Caco-2 (cell line): ENCODE results near the gene LEMD3. TPM values are rescaled to one million over a fixed set of nuclear protein-coding genes. Genes with fewer than 3 reads are reported as not detected.

Experiments used
- BruUV-seq: library from RNA; stranded (reverse); fragments of 400-500 nt; replicated peaks from 2 replicates; lab custom pipeline; 2021; lab: Mats Ljungman, UMichigan
- CTCF ChIA-PET: fragments of 300-600 bp; sonication (Branson Sonifier 250); formaldehyde crosslinking; loops from one replicate; lab custom pipeline; 2022; ENCODE audit warnings: antibody characterized with exemption; lab: Charles Lee
- POLR2A ChIA-PET: fragments of 300-600 bp; sonication (Branson Sonifier 250); formaldehyde crosslinking; loops from one replicate; lab custom pipeline; 2022; ENCODE audit warnings: antibody characterized with exemption; lab: Charles Lee
- DNase-seq, 2 experiments: peaks; one replicate each; pipeline versions ENCODE4 v3.0.0 to v3.0.0-alpha.2; 2020 to 2022
- H3K27me3 ChIP-seq: replicated peaks from 2 replicates; pipeline ENCODE4 v1.6.0; 2011; ENCODE audit warnings: low read length; ENCODE audit not compliant: control insufficient read depth, insufficient read depth
- H3K36me3 ChIP-seq: 2 replicates; pipeline ENCODE4 v1.5.1; 2011; ENCODE audit warnings: low read length; ENCODE audit not compliant: control insufficient read depth, insufficient read depth
- H3K4me1 ChIP-seq: fragments of 250-450 bp; sonication (Bioruptor Pico); 2 replicates; pipeline ENCODE4 v1.5.1; 2020; ENCODE audit warnings: mild to moderate bottlenecking
- H3K4me3 ChIP-seq: 2 replicates; pipeline ENCODE4 v1.5.1; 2011; ENCODE audit warnings: low read depth, mild to moderate bottlenecking, control low read depth, low read length
- H3K9me3 ChIP-seq: fragments of 250-450 bp; sonication (Bioruptor Pico); 2 replicates; pipeline ENCODE4 v1.5.1; 2020; ENCODE audit warnings: mild to moderate bottlenecking, moderate library complexity
- H3K27ac Mint-ChIP-seq: one replicate; pipeline ENCODE4 v1.8.0; 2022; ENCODE audit warnings: mixed read lengths; ENCODE audit not compliant: unreplicated experiment
- H3K27me3 Mint-ChIP-seq: one replicate; pipeline ENCODE4 v1.8.0; 2022; ENCODE audit warnings: mixed read lengths; ENCODE audit not compliant: insufficient read depth, unreplicated experiment
- H3K36me3 Mint-ChIP-seq: one replicate; pipeline ENCODE4 v1.8.0; 2022; ENCODE audit warnings: mild to moderate bottlenecking, mixed read lengths; ENCODE audit not compliant: insufficient read depth, unreplicated experiment
- H3K4me1 Mint-ChIP-seq: one replicate; pipeline ENCODE4 v1.8.0; 2022; ENCODE audit warnings: low read depth, mixed read lengths; ENCODE audit not compliant: unreplicated experiment
- H3K4me3 Mint-ChIP-seq: one replicate; pipeline ENCODE4 v1.8.0; 2022; ENCODE audit warnings: mild to moderate bottlenecking, moderate library complexity, mixed read lengths; ENCODE audit not compliant: unreplicated experiment
- H3K9me3 Mint-ChIP-seq: one replicate; pipeline ENCODE4 v1.8.0; 2022; ENCODE audit warnings: mixed read lengths; ENCODE audit not compliant: unreplicated experiment
- CTCF ChIP-seq, 2 experiments: fragments of 200-600 bp in 1 of 2; IDR thresholded peaks; 1 replicate in 1 of 2; 2 replicates in 1 of 2; pipeline versions ENCODE4 v1.5.1 to v1.8.0; 2011 to 2022; ENCODE audit warnings: antibody characterized with exemption in 1 of 2, control low read depth in 1 of 2, inconsistent platforms in 1 of 2, low read depth in 1 of 2, low read length in 1 of 2, mild to moderate bottlenecking in 1 of 2, moderate library complexity in 1 of 2; ENCODE audit not compliant: insufficient read depth in 1 of 2, severe bottlenecking in 1 of 2, unreplicated experiment in 1 of 2
- intact Hi-C: fragments of 100-400 bp; cut with micrococcal nuclease; formaldehyde crosslinking; loops from one replicate; pipeline ENCODE4 v1.10.0; 2022; ENCODE audit not compliant: unreplicated experiment
- total RNA-seq: library from RNA; stranded (reverse); gene quantifications from 2 replicates; pipeline ENCODE4 v1.2.3, GENCODE V29; 2022

Gene LEMD3
- total RNA-seq, 1 experiment from 2014 or later = 35.8 TPM

DNA sequence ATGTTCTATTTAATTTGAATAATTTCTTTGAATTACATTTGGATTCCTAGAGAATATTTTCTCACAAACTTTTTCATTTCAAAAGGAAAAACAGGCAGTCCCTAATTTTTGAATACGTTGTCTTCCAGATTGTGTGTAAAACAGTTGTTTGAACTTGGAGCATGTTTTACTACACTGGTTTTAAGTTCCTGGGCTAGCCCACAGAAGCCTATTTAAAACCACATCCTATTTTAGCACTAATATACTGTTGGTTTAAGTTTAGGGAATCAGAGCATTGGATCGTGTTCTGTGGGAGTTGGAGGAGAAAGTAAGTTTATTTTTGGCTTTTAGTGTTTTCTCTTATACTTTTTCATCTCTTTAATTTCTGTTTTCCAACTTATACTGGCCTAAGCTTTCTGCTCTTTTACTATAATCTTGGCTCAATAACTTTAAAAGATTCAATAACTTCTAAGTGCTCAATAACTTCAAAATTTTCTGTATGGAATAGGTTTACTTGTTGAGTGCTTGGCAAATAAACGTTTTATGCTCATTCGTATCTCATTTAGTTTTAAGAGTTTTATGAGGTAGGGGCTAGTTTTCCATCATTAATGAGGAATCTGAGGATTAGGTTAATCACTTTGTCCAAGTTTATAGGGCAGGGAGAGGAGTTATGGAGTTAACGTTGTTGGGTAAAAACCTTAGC, 14.9 kb downstream of the LEMD3 start:
- DNase-seq = no peak
- no TSS peak for BruUV-seq
- Histone ChIP-seq H3K36me3 (no peaks in the 10 kb centered on the region), H3K4me1 (peaks cover 52% of the 10 kb centered on the region), H3K27me3 (no peaks in the 10 kb centered on the region), H3K4me3 (no peak overlapping the region), H3K9me3 (no peaks in the 10 kb centered on the region)
- intact Hi-C loops = no loop called here
- TF ChIP-seq CTCF (IDR thresholded peaks at IDR 0.05; ENCODE audit: insufficient read depth in 1 of 2, low read depth in 1 of 2, low read length in 1 of 2, severe bottlenecking in 1 of 2, unreplicated experiment in 1 of 2) = no peak
- CTCF ChIA-PET = no interaction called here
- Mint-ChIP-seq H3K9me3 (no peaks in the 10 kb centered on the region), H3K36me3 (peaks cover 13% of the 10 kb centered on the region), H3K4me3 (no peak overlapping the region), H3K27me3 (no peaks in the 10 kb centered on the region), H3K4me1 (peaks cover 39% of the 10 kb centered on the region), H3K27ac (no peak overlapping the region)
- POLR2A ChIA-PET = interaction anchor here (0.6 kb wide), 1 partner anchor 15 kb away, joined by 3 read pairs; the partner anchor contains the start of gene LEMD3

- TF ChIP-seq CTCF (IDR thresholded peaks at IDR 0.05; ENCODE audit: insufficient read depth in 1 of 2, low read depth in 1 of 2, low read length in 1 of 2, severe bottlenecking in 1 of 2, unreplicated experiment in 1 of 2) = no peak
- peaks cover 52% of the 10 kb centered on the region for H3K4me1 ChIP-seq
- no peaks in the 10 kb centered on the region for H3K27me3 ChIP-seq
- peaks cover 39% of the 10 kb centered on the region for H3K4me1 Mint-ChIP-seq
- no peaks in the 10 kb centered on the region for H3K9me3 ChIP-seq
- ChIA-PET POLR2A (interaction anchor here (0.6 kb wide), 1 partner anchor 16 kb away, joined by 3 read pairs; the partner anchor contains the start of gene LEMD3), CTCF (no interaction called here)
- no peak for DNase-seq
- BruUV-seq = no TSS peak
- peaks cover 13% of the 10 kb centered on the region for H3K36me3 Mint-ChIP-seq
- H3K4me3 Mint-ChIP-seq = no peak overlapping the region
- H3K9me3 Mint-ChIP-seq = no peaks in the 10 kb centered on the region
- intact Hi-C loops = no loop called here
- H3K36me3 ChIP-seq = no peaks in the 10 kb centered on the region
- H3K27me3 Mint-ChIP-seq = no peaks in the 10 kb centered on the region
- H3K27ac Mint-ChIP-seq = no peak overlapping the region
- H3K4me3 ChIP-seq = no peak overlapping the region
Observed at GRCh38 chr12:65184858-65185229, 15.5 kb downstream of the LEMD3 start.

DNA sequence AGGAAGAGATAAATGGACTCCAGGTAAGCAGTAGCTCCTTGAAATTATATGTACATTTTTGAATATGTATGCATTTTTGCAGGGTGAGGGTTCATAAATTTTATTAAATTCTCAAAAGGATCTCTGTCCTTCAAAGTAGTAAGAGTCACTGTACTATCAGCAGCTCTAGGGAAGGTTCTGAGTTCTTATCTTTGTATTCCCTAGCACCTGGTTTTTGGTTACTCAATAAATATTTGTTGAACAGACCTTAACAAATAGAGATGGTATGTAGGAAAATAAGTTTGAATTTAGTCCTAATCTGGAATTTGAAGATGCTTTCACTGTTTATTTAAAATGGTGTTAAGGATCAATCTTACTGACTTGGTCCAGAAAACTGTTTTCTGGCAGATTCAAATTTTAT, 18.3 kb downstream of the LEMD3 start:
- Histone ChIP-seq H3K4me3 (no peak overlapping the region), H3K36me3 (no peaks in the 10 kb centered on the region), H3K4me1 (peaks cover 32% of the 10 kb centered on the region), H3K27me3 (no peaks in the 10 kb centered on the region), H3K9me3 (no peaks in the 10 kb centered on the region)
- BruUV-seq = no TSS peak
- ChIA-PET POLR2A (interaction anchor here (1.5 kb wide), 1 partner anchor 19 kb away, joined by 9 read pairs; the partner anchor contains the start of gene LEMD3), CTCF (no interaction called here)
- H3K4me3 Mint-ChIP-seq = no peak overlapping the region
- peaks cover 9% of the 10 kb centered on the region for H3K36me3 Mint-ChIP-seq
- no peaks in the 10 kb centered on the region for H3K9me3 Mint-ChIP-seq
- peaks cover 26% of the 10 kb centered on the region for H3K4me1 Mint-ChIP-seq
- DNase-seq = no peak
- no peaks in the 10 kb centered on the region for H3K27me3 Mint-ChIP-seq
- no peak for TF ChIP-seq CTCF (IDR thresholded peaks at IDR 0.05; ENCODE audit: insufficient read depth in 1 of 2, low read depth in 1 of 2, low read length in 1 of 2, severe bottlenecking in 1 of 2, unreplicated experiment in 1 of 2)
- intact Hi-C loops = no loop called here
- peak overlapping the region; percentile 44 for H3K27ac Mint-ChIP-seq
